ENCODE data around the gene COX6A2.

GRCh38 chr16:31423801-31424200 is 4.4 kb downstream of the COX6A2 start:
- TF ChIP-seq EZH2 (IDR thresholded peaks at IDR 0.05; ENCODE audit: low read length) (no peak), CTCF (optimal IDR thresholded peaks at IDR 0.05 in 1 of 3, IDR thresholded peaks at IDR 0.05 in 1 of 3, conservative IDR thresholded peaks at IDR 0.05 in 1 of 3; ENCODE audit: extremely low read depth in 1 of 3, insufficient read depth in 2 of 3, low read length in 3 of 3) (no peak)

Measured in keratinocyte (primary cell).